ENCODE measurements around the gene ARID5B. TPM values are rescaled to one million over a fixed set of nuclear protein-coding genes. Genes with fewer than 3 reads are reported as not detected.

Gene ARID5B
- total RNA-seq, 1 donor from 2014 or later = 13.7 TPM

GRCh38 chr10:62083412-62084267, 182.1 kb downstream of the ARID5B start:
- peak overlapping the region; percentile 86 for H3K27ac ChIP-seq (replicated peaks)
- H3K4me3 ChIP-seq = peak overlapping the region; percentile 22
- peaks cover 68% of the 10 kb centered on the region for H3K4me1 ChIP-seq
- no peaks in the 10 kb centered on the region for H3K9me3 ChIP-seq (replicated peaks)
- no peaks in the 10 kb centered on the region for H3K27me3 ChIP-seq (ENCODE audit: low read depth)
- peaks cover 30% of the 10 kb centered on the region for H3K36me3 ChIP-seq
- TF ChIP-seq CTCF (IDR thresholded peaks at IDR 0.05; ENCODE audit: borderline replicate concordance) = no peak
- peak; percentile 74 for DNase-seq
- intact Hi-C loops (cut with micrococcal nuclease) = loop anchor here (5.0 kb wide), 1 partner anchor 36 kb away; no protein-coding TSS in a partner anchor

GRCh38 chr10:62084451-62084850, 183.0 kb downstream of the ARID5B start:
- H3K4me1 ChIP-seq = peaks cover 63% of the 10 kb centered on the region
- intact Hi-C loops (cut with micrococcal nuclease) = loop anchor here (5.0 kb wide), 1 partner anchor 37 kb away; no protein-coding TSS in a partner anchor
- TF ChIP-seq CTCF (IDR thresholded peaks at IDR 0.05; ENCODE audit: borderline replicate concordance) = no peak
- peaks cover 30% of the 10 kb centered on the region for H3K36me3 ChIP-seq
- no peak for DNase-seq
- peak overlapping the region; percentile 86 for H3K27ac ChIP-seq (replicated peaks)
- no peaks in the 10 kb centered on the region for H3K27me3 ChIP-seq (ENCODE audit: low read depth)
- H3K4me3 ChIP-seq = no peak overlapping the region
- no peaks in the 10 kb centered on the region for H3K9me3 ChIP-seq (replicated peaks)

- H3K27ac ChIP-seq (replicated peaks) = peak overlapping the region; percentile 86
- intact Hi-C loops (cut with micrococcal nuclease) = no loop called here
- H3K4me1 ChIP-seq = peaks cover 54% of the 10 kb centered on the region
- TF ChIP-seq CTCF (IDR thresholded peaks at IDR 0.05; ENCODE audit: borderline replicate concordance) = no peak
- no peaks in the 10 kb centered on the region for H3K27me3 ChIP-seq (ENCODE audit: low read depth)
- H3K36me3 ChIP-seq = peaks cover 35% of the 10 kb centered on the region
- DNase-seq = no peak
- no peaks in the 10 kb centered on the region for H3K9me3 ChIP-seq (replicated peaks)
- H3K4me3 ChIP-seq = no peak overlapping the region
These were observed 183.9 kb downstream of the ARID5B start for GRCh38 chr10:62085404-62085803.

GRCh38 chr10:62085821-62086220, 184.3 kb downstream of the ARID5B start:
- Histone ChIP-seq H3K4me1 (peaks cover 49% of the 10 kb centered on the region), H3K27ac (replicated peaks) (peak overlapping the region; percentile 86), H3K36me3 (peaks cover 40% of the 10 kb centered on the region), H3K4me3 (no peak overlapping the region), H3K9me3 (replicated peaks) (no peaks in the 10 kb centered on the region), H3K27me3 (ENCODE audit: low read depth) (no peaks in the 10 kb centered on the region)
- DNase-seq = no peak
- intact Hi-C loops (cut with micrococcal nuclease) = no loop called here
- TF ChIP-seq CTCF (IDR thresholded peaks at IDR 0.05; ENCODE audit: borderline replicate concordance) = no peak

GRCh38 chr10:62087329-62087728, 185.8 kb downstream of the ARID5B start:
- intact Hi-C loops (cut with micrococcal nuclease) = no loop called here

More at GRCh38 chr10:62087329-62087728, 185.8 kb downstream of the ARID5B start:
- H3K27ac ChIP-seq (replicated peaks) = peak overlapping the region; percentile 54
- H3K4me3 ChIP-seq = no peak overlapping the region
- H3K36me3 ChIP-seq = peaks cover 55% of the 10 kb centered on the region
- no peaks in the 10 kb centered on the region for H3K9me3 ChIP-seq (replicated peaks)
- no peak for DNase-seq
- H3K27me3 ChIP-seq (ENCODE audit: low read depth) = no peaks in the 10 kb centered on the region
- no peak for TF ChIP-seq CTCF (IDR thresholded peaks at IDR 0.05; ENCODE audit: borderline replicate concordance)
- H3K4me1 ChIP-seq = peaks cover 34% of the 10 kb centered on the region

Measured in left ventricle myocardium inferior (tissue), 1 donor.